DND-41 (cell line): Measurements from ENCODE around the gene PARVB.

ENCODE experiments used
- ATAC-seq: fragments of 200-7000 bp; cut with Tn5 transposase; 3 replicates; pipeline ENCODE4 v1.9.1; 2021; ENCODE audit warnings: low read depth; ENCODE audit not compliant: insufficient read depth
- DNase-seq: peaks from one replicate; pipeline ENCODE4 v3.0.0-alpha.2; 2020
- H2AFZ ChIP-seq: 2 replicates; pipeline ENCODE4 v1.6.0; 2012; ENCODE audit warnings: low read depth, low read length
- H3K27ac ChIP-seq: 2 replicates; pipeline ENCODE4 v1.5.1; 2012; ENCODE audit warnings: low read length, inconsistent platforms
- H3K27me3 ChIP-seq: fragments of 200-600 bp; sonication (generic); 2 replicates; pipeline ENCODE4 v1.6.0; 2012; ENCODE audit warnings: low read length, mild to moderate bottlenecking, inconsistent platforms; ENCODE audit not compliant: insufficient read depth, poor library complexity
- H3K36me3 ChIP-seq: 2 replicates; pipeline ENCODE4 v1.5.1; 2012; ENCODE audit warnings: low read length, inconsistent platforms; ENCODE audit not compliant: insufficient read depth
- H3K4me1 ChIP-seq: 2 replicates; pipeline ENCODE4 v1.5.1; 2012; ENCODE audit warnings: mild to moderate bottlenecking, low read length; ENCODE audit not compliant: insufficient read depth
- H3K4me2 ChIP-seq: 2 replicates; pipeline ENCODE4 v1.6.0; 2012; ENCODE audit warnings: mild to moderate bottlenecking, moderate library complexity, low read length, inconsistent platforms; ENCODE audit not compliant: insufficient read depth
- H3K4me3 ChIP-seq, 2 experiments: fragments of 200-600 bp in 1 of 2; shearing (Covaris generic) in 1 of 2; 2 replicates each; pipeline ENCODE4 v1.5.1; 2012 to 2016; ENCODE audit warnings: inconsistent platforms in 2 of 2, low read length in 2 of 2, mild to moderate bottlenecking in 2 of 2, low read depth in 1 of 2, moderate library complexity in 1 of 2
- H3K79me2 ChIP-seq: 2 replicates; pipeline ENCODE4 v1.6.0; 2012; ENCODE audit warnings: low read length, inconsistent platforms; ENCODE audit not compliant: insufficient read depth
- H3K9ac ChIP-seq: 2 replicates; pipeline ENCODE4 v1.6.0; 2012; ENCODE audit warnings: low read depth, mild to moderate bottlenecking, inconsistent platforms, low read length, moderate library complexity
- H3K9me3 ChIP-seq: 2 replicates; pipeline ENCODE4 v1.5.1; 2012; ENCODE audit warnings: low read length, moderate library complexity, mild to moderate bottlenecking, inconsistent platforms; ENCODE audit not compliant: insufficient read depth, severe bottlenecking
- H4K20me1 ChIP-seq: 2 replicates; pipeline ENCODE4 v1.6.0; 2012; ENCODE audit warnings: low read length; ENCODE audit not compliant: insufficient read depth
- EZH2 ChIP-seq: IDR thresholded peaks from 3 replicates; pipeline ENCODE4 v1.6.1; 2012; ENCODE audit warnings: borderline replicate concordance, low read depth, mild to moderate bottlenecking, moderate library complexity, low read length, inconsistent platforms; ENCODE audit not compliant: severe bottlenecking
- TF ChIP-seq, protein P1 (sequence below): IDR thresholded peaks from 2 replicates; pipeline ENCODE4 v1.5.1; 2012; ENCODE audit warnings: borderline replicate concordance, low read length, moderate library complexity, mild to moderate bottlenecking; ENCODE audit not compliant: poor library complexity, severe bottlenecking; ENCODE audit errors: extremely low read depth

PARVB gene

DNA sequence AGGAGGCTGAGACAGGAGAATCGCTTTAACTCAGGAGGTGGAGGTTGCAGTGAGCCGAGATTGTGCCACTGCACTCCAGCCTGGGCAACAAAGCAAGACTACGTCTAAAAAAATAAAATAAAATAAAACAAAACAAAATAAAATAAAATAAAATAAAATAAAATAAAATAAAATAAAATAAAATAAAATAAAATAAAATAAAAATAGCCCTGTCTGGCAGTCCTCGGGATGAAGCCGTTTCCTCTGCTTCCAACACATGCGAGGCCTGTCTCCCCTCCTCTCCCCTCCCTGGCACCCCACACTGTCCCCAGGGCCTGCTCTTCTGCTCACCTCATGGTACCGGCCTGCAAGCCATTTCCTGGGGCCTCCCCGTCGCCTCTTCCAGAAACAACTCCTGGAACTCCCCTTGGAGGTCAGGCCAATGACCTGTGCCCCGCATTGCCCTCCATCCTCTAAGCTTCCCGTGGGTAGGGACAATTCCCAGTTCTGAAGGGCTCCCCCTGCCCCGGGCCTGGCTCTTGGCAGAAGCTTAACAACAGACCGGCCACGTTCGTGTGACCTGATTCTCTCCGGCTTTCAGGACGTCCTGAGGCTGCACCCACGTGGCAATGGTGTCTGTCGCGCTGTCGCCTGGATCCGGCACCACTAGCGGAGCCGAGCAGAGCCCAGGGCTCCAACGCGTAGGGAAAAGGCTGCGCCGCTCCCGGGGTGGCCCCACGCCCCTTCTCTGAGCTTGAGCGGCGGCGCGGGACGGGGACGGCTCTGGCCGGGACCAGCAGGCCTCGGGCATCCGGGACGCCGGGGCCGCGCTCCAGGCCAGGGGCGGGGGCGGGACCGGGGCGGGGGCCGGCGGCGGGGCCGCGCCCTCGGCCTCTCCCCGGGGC is 456 bp upstream of the PARVB start:
- no peaks in the 10 kb centered on the region for H3K9me3 ChIP-seq
- no peaks in the 10 kb centered on the region for H4K20me1 ChIP-seq
- no peak for TF ChIP-seq EZH2
- TF ChIP-seq, protein P1, sequence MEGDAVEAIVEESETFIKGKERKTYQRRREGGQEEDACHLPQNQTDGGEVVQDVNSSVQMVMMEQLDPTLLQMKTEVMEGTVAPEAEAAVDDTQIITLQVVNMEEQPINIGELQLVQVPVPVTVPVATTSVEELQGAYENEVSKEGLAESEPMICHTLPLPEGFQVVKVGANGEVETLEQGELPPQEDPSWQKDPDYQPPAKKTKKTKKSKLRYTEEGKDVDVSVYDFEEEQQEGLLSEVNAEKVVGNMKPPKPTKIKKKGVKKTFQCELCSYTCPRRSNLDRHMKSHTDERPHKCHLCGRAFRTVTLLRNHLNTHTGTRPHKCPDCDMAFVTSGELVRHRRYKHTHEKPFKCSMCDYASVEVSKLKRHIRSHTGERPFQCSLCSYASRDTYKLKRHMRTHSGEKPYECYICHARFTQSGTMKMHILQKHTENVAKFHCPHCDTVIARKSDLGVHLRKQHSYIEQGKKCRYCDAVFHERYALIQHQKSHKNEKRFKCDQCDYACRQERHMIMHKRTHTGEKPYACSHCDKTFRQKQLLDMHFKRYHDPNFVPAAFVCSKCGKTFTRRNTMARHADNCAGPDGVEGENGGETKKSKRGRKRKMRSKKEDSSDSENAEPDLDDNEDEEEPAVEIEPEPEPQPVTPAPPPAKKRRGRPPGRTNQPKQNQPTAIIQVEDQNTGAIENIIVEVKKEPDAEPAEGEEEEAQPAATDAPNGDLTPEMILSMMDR = no peak
- no peaks in the 10 kb centered on the region for H3K27me3 ChIP-seq
- no peak overlapping the region for H2AFZ ChIP-seq
- H3K9ac ChIP-seq = no peak overlapping the region
- no peaks in the 10 kb centered on the region for H3K4me1 ChIP-seq
- no peaks in the 10 kb centered on the region for H3K79me2 ChIP-seq
- no peak overlapping the region for H3K4me2 ChIP-seq
- H3K36me3 ChIP-seq = no peaks in the 10 kb centered on the region
- no peak overlapping the region for H3K27ac ChIP-seq
- no peak overlapping the region for H3K4me3 ChIP-seq
- DNase-seq (no peak), ATAC-seq (no peak)

DNA sequence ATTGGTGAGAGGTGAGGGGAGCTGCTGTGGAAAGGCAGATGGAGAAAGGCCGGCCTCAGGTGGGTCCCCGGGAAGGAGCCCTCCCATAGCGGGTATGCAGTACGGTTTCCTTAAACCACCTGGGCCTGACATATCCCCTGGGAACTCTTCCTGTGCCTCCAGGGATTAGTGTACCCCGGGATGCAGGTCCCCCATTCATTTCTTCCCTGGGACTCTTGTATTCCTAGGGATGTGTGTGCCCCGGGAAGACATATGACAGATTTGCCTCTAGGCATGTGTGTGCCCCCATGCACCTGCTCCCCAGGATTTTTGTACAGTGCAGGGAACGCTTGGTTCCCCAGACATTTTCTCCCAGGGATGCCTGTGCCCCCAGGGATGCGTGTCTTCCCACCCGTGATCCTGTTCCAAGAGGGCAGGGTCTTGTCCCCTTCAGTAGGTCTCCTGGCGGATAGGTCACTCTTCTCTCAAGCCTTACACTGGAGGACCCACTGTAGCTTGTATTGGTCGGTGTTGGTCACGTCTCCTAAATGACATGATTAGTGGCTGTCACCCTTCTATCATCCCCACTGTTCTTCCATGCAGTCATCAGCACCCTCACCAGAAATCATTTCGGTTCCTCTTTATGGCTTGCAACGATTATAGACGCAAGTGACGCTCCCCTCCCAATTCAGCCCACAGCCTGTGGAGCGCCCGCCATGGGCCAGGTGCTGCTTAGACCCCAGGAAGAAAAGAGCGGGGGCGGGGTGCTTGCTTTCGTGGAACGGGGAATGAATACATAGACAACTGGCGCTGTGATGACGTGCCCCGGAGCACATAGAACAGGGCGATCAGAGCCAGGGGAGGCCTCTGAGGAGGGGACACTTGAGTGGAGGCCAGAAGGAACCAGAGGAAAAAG is 1.3 kb downstream of the PARVB start:
- H4K20me1 ChIP-seq = no peaks in the 10 kb centered on the region
- no peaks in the 10 kb centered on the region for H3K27me3 ChIP-seq
- H3K79me2 ChIP-seq = no peaks in the 10 kb centered on the region
- H3K36me3 ChIP-seq = no peaks in the 10 kb centered on the region
- H2AFZ ChIP-seq = no peak overlapping the region
- H3K4me2 ChIP-seq = no peak overlapping the region
- no peak overlapping the region for H3K27ac ChIP-seq
- H3K9ac ChIP-seq = no peak overlapping the region
- TF ChIP-seq, protein P1 = no peak
- no peak for TF ChIP-seq EZH2
- H3K4me1 ChIP-seq = no peaks in the 10 kb centered on the region
- DNase-seq (no peak), ATAC-seq (no peak)
- H3K9me3 ChIP-seq = no peaks in the 10 kb centered on the region
- H3K4me3 ChIP-seq = no peak overlapping the region

DNA sequence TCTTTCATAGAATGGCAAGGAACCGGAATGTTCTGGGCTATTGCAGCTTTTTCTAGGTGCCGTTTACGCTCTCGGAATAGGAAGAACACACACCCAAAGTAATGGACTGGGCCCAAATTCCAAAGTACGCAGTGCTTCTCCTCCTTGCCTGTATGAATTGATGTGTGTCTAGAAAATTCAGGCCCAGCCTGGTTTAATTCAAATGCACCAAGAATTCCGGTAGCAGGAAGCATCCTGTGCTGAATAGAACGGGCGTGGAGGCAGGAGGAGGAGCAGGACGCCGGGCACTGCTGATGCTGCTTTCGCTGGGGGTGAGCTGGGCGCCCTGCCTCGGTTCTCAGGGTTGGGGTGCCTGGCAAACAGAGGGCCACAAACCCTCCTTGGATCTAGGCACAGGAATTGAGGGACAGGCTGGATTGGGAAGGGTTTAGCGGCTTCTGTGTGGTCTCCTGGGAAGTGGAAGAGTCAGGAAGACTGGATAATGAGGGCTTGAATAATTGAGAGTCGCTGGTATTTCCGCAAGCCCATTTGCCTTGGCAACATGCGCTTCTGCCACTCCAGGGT is 2.0 kb downstream of the PARVB start:
- no peak overlapping the region for H3K9ac ChIP-seq
- no peak for DNase-seq
- H3K27me3 ChIP-seq = no peaks in the 10 kb centered on the region
- no peak for ATAC-seq
- no peaks in the 10 kb centered on the region for H3K36me3 ChIP-seq
- H3K27ac ChIP-seq = no peak overlapping the region
- H3K79me2 ChIP-seq = no peaks in the 10 kb centered on the region
- no peaks in the 10 kb centered on the region for H4K20me1 ChIP-seq
- no peak overlapping the region for H2AFZ ChIP-seq
- H3K4me2 ChIP-seq = no peak overlapping the region
- H3K4me1 ChIP-seq = no peaks in the 10 kb centered on the region
- no peak for TF ChIP-seq EZH2
- TF ChIP-seq, protein P1 = no peak
- H3K4me3 ChIP-seq = no peak overlapping the region
- no peaks in the 10 kb centered on the region for H3K9me3 ChIP-seq
